Natural killer cell treated with Interleukin-12 subunit alpha and Interleukin-12 subunit beta and Interleukin-15 and Interleukin-18, amount 100 ng/mL, for 72 hours (primary cell): ENCODE data around the gene PIGL. TPM values are rescaled to one million over a fixed set of nuclear protein-coding genes. Genes with fewer than 3 reads are reported as not detected.
A peak's percentile ranks its signal among the peaks of the same experiment; 100 is the strongest.
"Not testable (repeated sequence)": the region's sequence is repeated elsewhere in the genome, so short reads cannot be mapped to it uniquely, and the experiment has no call there.

Source experiments
- ATAC-seq, 2 donors: fragments of 150-1000 bp; cut with Tn5 transposase in 1 of 2; sonication (Bioruptor Pico), chemical (Tn5 transposase) in 1 of 2; 2 replicates each; pipeline ENCODE4 v1.10.0; 2021
- DNase-seq: peaks from one replicate; pipeline ENCODE4 v3.0.0; 2022; ENCODE audit warnings: low spot score
- H3K27ac Mint-ChIP-seq, 2 donors: 1 replicate in 1 of 2; 2 replicates in 1 of 2; pipeline ENCODE4 v1.8.0; 2022; ENCODE audit warnings: mixed read lengths in 2 of 2, mild to moderate bottlenecking in 1 of 2, moderate library complexity in 1 of 2
- H3K27me3 Mint-ChIP-seq, 2 donors: 1 replicate in 1 of 2; 2 replicates in 1 of 2; pipeline ENCODE4 v1.8.0; 2022; ENCODE audit warnings: mixed read lengths in 2 of 2
- H3K36me3 Mint-ChIP-seq: one replicate; pipeline ENCODE4 v1.8.0; 2022; ENCODE audit warnings: mixed read lengths
- H3K4me1 Mint-ChIP-seq, 2 donors: 1 replicate in 1 of 2; 2 replicates in 1 of 2; pipeline ENCODE4 v1.8.0; 2022; ENCODE audit warnings: low read depth in 2 of 2, mixed read lengths in 2 of 2, mild to moderate bottlenecking in 1 of 2
- H3K4me3 Mint-ChIP-seq: one replicate; pipeline ENCODE4 v1.8.0; 2022; ENCODE audit warnings: mixed read lengths
- H3K9me3 Mint-ChIP-seq: 2 replicates; pipeline ENCODE4 v1.8.0; 2022; ENCODE audit warnings: mixed read lengths
- total RNA-seq, 2 donors: library from RNA; stranded (reverse); gene quantifications; one replicate each; pipeline ENCODE4 v1.2.3, GENCODE V29; 2022

PIGL gene
- 10 to 100 TPM; 26.4 to 67.4 TPM for total RNA-seq

- peak; percentile 92 for DNase-seq
- peak; percentile 69 to 76 for ATAC-seq
- no peaks in the 10 kb centered on the region for H3K9me3 Mint-ChIP-seq
- H3K27ac Mint-ChIP-seq = peak within 1 kb of the TSS; percentile 84 to 94
- no peaks in the 10 kb centered on the region for H3K27me3 Mint-ChIP-seq
- H3K4me3 Mint-ChIP-seq = peak within 1 kb of the TSS; percentile 89
- no peaks in the 10 kb centered on the region for H3K36me3 Mint-ChIP-seq
- peaks cover 23% of the 10 kb centered on the region in 2 donors for H3K4me1 Mint-ChIP-seq
Measured at GRCh38 chr17:16217002-16217635, at the start of gene PIGL. PIGL (plus strand) TSS chr17:16217210; CDS start chr17:16217227, 17 bp downstream.

GRCh38 chr17:16171613-16172012 lies 45.4 kb upstream of the PIGL start:
- ATAC-seq (no peak), DNase-seq (no peak)
- no peak overlapping the region for H3K4me3 Mint-ChIP-seq
- no peaks in the 10 kb centered on the region for H3K36me3 Mint-ChIP-seq
- H3K27ac Mint-ChIP-seq = no peak overlapping the region
- H3K4me1 Mint-ChIP-seq = peaks cover 3 to 14% of the 10 kb centered on the region in 2 donors
- H3K27me3 Mint-ChIP-seq = no peaks in the 10 kb centered on the region
- no peaks in the 10 kb centered on the region for H3K9me3 Mint-ChIP-seq

- Mint-ChIP-seq H3K9me3 (no peaks in the 10 kb centered on the region), H3K27me3 (no peaks in the 10 kb centered on the region), H3K36me3 (no peaks in the 10 kb centered on the region), H3K27ac (no peak overlapping the region), H3K4me1 (peaks cover 16 to 23% of the 10 kb centered on the region in 2 donors), H3K4me3 (no peak overlapping the region)
- ATAC-seq (no peak), DNase-seq (no peak)
Measured at GRCh38 chr17:16178836-16179235, 38.2 kb upstream of the PIGL start.

GRCh38 chr17:16181581-16181980 lies 35.4 kb upstream of the PIGL start:
- Mint-ChIP-seq H3K27ac (no peak overlapping the region), H3K4me1 (peaks cover 23 to 28% of the 10 kb centered on the region in 2 donors), H3K4me3 (no peak overlapping the region), H3K9me3 (no peaks in the 10 kb centered on the region), H3K27me3 (no peaks in the 10 kb centered on the region), H3K36me3 (peaks cover 7% of the 10 kb centered on the region)
- DNase-seq (no peak), ATAC-seq (no peak)

GRCh38 chr17:16187642-16188041 lies 29.4 kb upstream of the PIGL start:
- DNase-seq (no peak), ATAC-seq (no peak)
- no peaks in the 10 kb centered on the region for H3K27me3 Mint-ChIP-seq
- H3K36me3 Mint-ChIP-seq = peaks cover 7% of the 10 kb centered on the region
- H3K27ac Mint-ChIP-seq = peak overlapping the region in 1 of 2 donors; percentile 33
- no peaks in the 10 kb centered on the region for H3K9me3 Mint-ChIP-seq
- peaks cover 11 to 16% of the 10 kb centered on the region in 2 donors for H3K4me1 Mint-ChIP-seq
- H3K4me3 Mint-ChIP-seq = no peak overlapping the region

- peaks cover 12% of the 10 kb centered on the region for H3K36me3 Mint-ChIP-seq
- H3K27me3 Mint-ChIP-seq = no peaks in the 10 kb centered on the region
- no peak overlapping the region for H3K27ac Mint-ChIP-seq
- peaks cover 10 to 15% of the 10 kb centered on the region in 2 donors for H3K4me1 Mint-ChIP-seq
- no peaks in the 10 kb centered on the region for H3K9me3 Mint-ChIP-seq
- no peak overlapping the region for H3K4me3 Mint-ChIP-seq
- ATAC-seq = no peak
- DNase-seq = no peak
Measured at GRCh38 chr17:16189791-16190348, 27.1 kb upstream of the PIGL start.

GRCh38 chr17:16190703-16191360 lies 26.2 kb upstream of the PIGL start:
- ATAC-seq (no peak), DNase-seq (no peak)
- Mint-ChIP-seq H3K36me3 (peaks cover 9% of the 10 kb centered on the region), H3K4me3 (no peak overlapping the region), H3K27me3 (no peaks in the 10 kb centered on the region), H3K4me1 (peaks cover 11 to 16% of the 10 kb centered on the region in 2 donors), H3K9me3 (no peaks in the 10 kb centered on the region), H3K27ac (no peak overlapping the region)

GRCh38 chr17:16191604-16192003 lies 25.4 kb upstream of the PIGL start:
- H3K4me1 Mint-ChIP-seq = peaks cover 11 to 15% of the 10 kb centered on the region in 2 donors
- no peaks in the 10 kb centered on the region for H3K27me3 Mint-ChIP-seq
- H3K4me3 Mint-ChIP-seq = no peak overlapping the region
- ATAC-seq (no peak), DNase-seq (no peak)
- H3K9me3 Mint-ChIP-seq = no peaks in the 10 kb centered on the region
- H3K36me3 Mint-ChIP-seq = peaks cover 9% of the 10 kb centered on the region
- no peak overlapping the region for H3K27ac Mint-ChIP-seq

- peak overlapping the region; percentile 3 to 16 for H3K27ac Mint-ChIP-seq
- not testable (repeated sequence) for H3K4me3 Mint-ChIP-seq
Measured at GRCh38 chr17:16194307-16194835, 22.6 kb upstream of the PIGL start.

GRCh38 chr17:16197276-16197675 lies 19.7 kb upstream of the PIGL start:
- no peak for ATAC-seq
- DNase-seq = no peak
- Mint-ChIP-seq H3K27me3 (no peaks in the 10 kb centered on the region), H3K4me1 (peaks cover 32 to 33% of the 10 kb centered on the region in 2 donors), H3K9me3 (no peaks in the 10 kb centered on the region), H3K4me3 (no peak overlapping the region), H3K36me3 (peaks cover 9% of the 10 kb centered on the region), H3K27ac (no peak overlapping the region)

More at GRCh38 chr17:16194307-16194835, 22.6 kb upstream of the PIGL start:
- H3K9me3 Mint-ChIP-seq, H3K27me3 Mint-ChIP-seq, DNase-seq, H3K36me3 Mint-ChIP-seq, ATAC-seq: not testable (repeated sequence)
- H3K4me1 Mint-ChIP-seq = peaks cover 21 to 23% of the 10 kb centered on the region in 2 donors

- Mint-ChIP-seq H3K27me3 (no peaks in the 10 kb centered on the region), H3K4me3 (peak overlapping the region; percentile 63), H3K27ac (peak overlapping the region; percentile 20 to 54), H3K9me3 (no peaks in the 10 kb centered on the region), H3K36me3 (peaks cover 4% of the 10 kb centered on the region), H3K4me1 (peaks cover 35 to 42% of the 10 kb centered on the region in 2 donors)
- DNase-seq = no peak
- ATAC-seq = no peak
Measured at GRCh38 chr17:16199093-16199492, 17.9 kb upstream of the PIGL start.

GRCh38 chr17:16201693-16202131 lies 15.3 kb upstream of the PIGL start:
- H3K4me3 Mint-ChIP-seq, H3K27ac Mint-ChIP-seq, DNase-seq, H3K9me3 Mint-ChIP-seq, H3K27me3 Mint-ChIP-seq, H3K36me3 Mint-ChIP-seq, ATAC-seq: not testable (repeated sequence)
- peaks cover 44 to 49% of the 10 kb centered on the region in 2 donors for H3K4me1 Mint-ChIP-seq

- Mint-ChIP-seq H3K27ac (peak overlapping the region; percentile 14 to 46), H3K4me3 (peak overlapping the region; percentile 11), H3K4me1 (peaks cover 42 to 49% of the 10 kb centered on the region in 2 donors)
- DNase-seq, ATAC-seq, H3K27me3 Mint-ChIP-seq, H3K9me3 Mint-ChIP-seq, H3K36me3 Mint-ChIP-seq: not testable (repeated sequence)
Measured at GRCh38 chr17:16202554-16203500, 14.2 kb upstream of the PIGL start.
